ENCODE results near the gene PLXND1.

Gene PLXND1

GRCh38 chr3:129583289-129583688 lies 23.2 kb downstream of the PLXND1 start:
- Histone ChIP-seq H3K9me3 (ENCODE audit: control insufficient read depth, low read length) (no peaks in the 10 kb centered on the region), H3K36me3 (ENCODE audit: control insufficient read depth, insufficient read depth, low read length) (no peaks in the 10 kb centered on the region), H3K9ac (ENCODE audit: low read length) (no peak overlapping the region), H3K4me3 (ENCODE audit: low read length) (no peak overlapping the region), H3K27me3 (ENCODE audit: control insufficient read depth, insufficient read depth, low read length) (no peaks in the 10 kb centered on the region), H3K4me1 (ENCODE audit: control insufficient read depth, insufficient read depth, low read length) (peaks cover 6% of the 10 kb centered on the region)

GRCh38 chr3:129582799-129583198 lies 23.7 kb downstream of the PLXND1 start:
- Histone ChIP-seq H3K27me3 (ENCODE audit: control insufficient read depth, insufficient read depth, low read length) (no peaks in the 10 kb centered on the region), H3K9me3 (ENCODE audit: control insufficient read depth, low read length) (no peaks in the 10 kb centered on the region), H3K4me1 (ENCODE audit: control insufficient read depth, insufficient read depth, low read length) (peaks cover 9% of the 10 kb centered on the region), H3K36me3 (ENCODE audit: control insufficient read depth, insufficient read depth, low read length) (no peaks in the 10 kb centered on the region), H3K9ac (ENCODE audit: low read length) (no peak overlapping the region), H3K4me3 (ENCODE audit: low read length) (no peak overlapping the region)

- Histone ChIP-seq H3K36me3 (ENCODE audit: control insufficient read depth, insufficient read depth, low read length) (no peaks in the 10 kb centered on the region), H3K27me3 (ENCODE audit: control insufficient read depth, insufficient read depth, low read length) (no peaks in the 10 kb centered on the region), H3K4me3 (ENCODE audit: low read length) (no peak overlapping the region), H3K9ac (ENCODE audit: low read length) (no peak overlapping the region), H3K4me1 (ENCODE audit: control insufficient read depth, insufficient read depth, low read length) (peaks cover 18% of the 10 kb centered on the region), H3K9me3 (ENCODE audit: control insufficient read depth, low read length) (no peaks in the 10 kb centered on the region)
Measured at GRCh38 chr3:129581623-129582022, 24.9 kb downstream of the PLXND1 start.

GRCh38 chr3:129579991-129580390 lies 26.5 kb downstream of the PLXND1 start:
- no peak overlapping the region for H3K4me3 ChIP-seq (ENCODE audit: low read length)
- no peaks in the 10 kb centered on the region for H3K27me3 ChIP-seq (ENCODE audit: control insufficient read depth, insufficient read depth, low read length)
- H3K9me3 ChIP-seq (ENCODE audit: control insufficient read depth, low read length), result no peaks in the 10 kb centered on the region
- H3K4me1 ChIP-seq (ENCODE audit: control insufficient read depth, insufficient read depth, low read length), result peaks cover 26% of the 10 kb centered on the region
- H3K36me3 ChIP-seq (ENCODE audit: control insufficient read depth, insufficient read depth, low read length), result no peaks in the 10 kb centered on the region
- no peak overlapping the region for H3K9ac ChIP-seq (ENCODE audit: low read length)

GRCh38 chr3:129577925-129578786 lies 28.3 kb downstream of the PLXND1 start:
- H3K9ac ChIP-seq (ENCODE audit: low read length), result no peak overlapping the region
- H3K36me3 ChIP-seq (ENCODE audit: control insufficient read depth, insufficient read depth, low read length), result no peaks in the 10 kb centered on the region
- H3K4me3 ChIP-seq (ENCODE audit: low read length), result no peak overlapping the region
- no peaks in the 10 kb centered on the region for H3K9me3 ChIP-seq (ENCODE audit: control insufficient read depth, low read length)
- peaks cover 26% of the 10 kb centered on the region for H3K4me1 ChIP-seq (ENCODE audit: control insufficient read depth, insufficient read depth, low read length)
- H3K27me3 ChIP-seq (ENCODE audit: control insufficient read depth, insufficient read depth, low read length), result no peaks in the 10 kb centered on the region

GRCh38 chr3:129577366-129577765 lies 29.1 kb downstream of the PLXND1 start:
- H3K36me3 ChIP-seq (ENCODE audit: control insufficient read depth, insufficient read depth, low read length), result no peaks in the 10 kb centered on the region
- peaks cover 26% of the 10 kb centered on the region for H3K4me1 ChIP-seq (ENCODE audit: control insufficient read depth, insufficient read depth, low read length)
- no peak overlapping the region for H3K9ac ChIP-seq (ENCODE audit: low read length)
- no peak overlapping the region for H3K4me3 ChIP-seq (ENCODE audit: low read length)
- no peaks in the 10 kb centered on the region for H3K27me3 ChIP-seq (ENCODE audit: control insufficient read depth, insufficient read depth, low read length)
- H3K9me3 ChIP-seq (ENCODE audit: control insufficient read depth, low read length), result no peaks in the 10 kb centered on the region

GRCh38 chr3:129576514-129577352 lies 29.7 kb downstream of the PLXND1 start:
- no peaks in the 10 kb centered on the region for H3K36me3 ChIP-seq (ENCODE audit: control insufficient read depth, insufficient read depth, low read length)
- H3K9ac ChIP-seq (ENCODE audit: low read length), result peak overlapping the region; percentile 34
- H3K27me3 ChIP-seq (ENCODE audit: control insufficient read depth, insufficient read depth, low read length), result no peaks in the 10 kb centered on the region
- no peak overlapping the region for H3K4me3 ChIP-seq (ENCODE audit: low read length)
- peaks cover 26% of the 10 kb centered on the region for H3K4me1 ChIP-seq (ENCODE audit: control insufficient read depth, insufficient read depth, low read length)
- no peaks in the 10 kb centered on the region for H3K9me3 ChIP-seq (ENCODE audit: control insufficient read depth, low read length)

- peaks cover 26% of the 10 kb centered on the region for H3K4me1 ChIP-seq (ENCODE audit: control insufficient read depth, insufficient read depth, low read length)
- no peaks in the 10 kb centered on the region for H3K27me3 ChIP-seq (ENCODE audit: control insufficient read depth, insufficient read depth, low read length)
- H3K9ac ChIP-seq (ENCODE audit: low read length), result no peak overlapping the region
- no peaks in the 10 kb centered on the region for H3K36me3 ChIP-seq (ENCODE audit: control insufficient read depth, insufficient read depth, low read length)
- no peaks in the 10 kb centered on the region for H3K9me3 ChIP-seq (ENCODE audit: control insufficient read depth, low read length)
- no peak overlapping the region for H3K4me3 ChIP-seq (ENCODE audit: low read length)
Measured at GRCh38 chr3:129575997-129576384, 30.5 kb downstream of the PLXND1 start.

GRCh38 chr3:129575233-129575996 lies 31.1 kb downstream of the PLXND1 start:
- H3K4me1 ChIP-seq (ENCODE audit: control insufficient read depth, insufficient read depth, low read length), result peaks cover 26% of the 10 kb centered on the region
- H3K9ac ChIP-seq (ENCODE audit: low read length), result no peak overlapping the region
- no peaks in the 10 kb centered on the region for H3K27me3 ChIP-seq (ENCODE audit: control insufficient read depth, insufficient read depth, low read length)
- H3K4me3 ChIP-seq (ENCODE audit: low read length), result no peak overlapping the region
- H3K36me3 ChIP-seq (ENCODE audit: control insufficient read depth, insufficient read depth, low read length), result no peaks in the 10 kb centered on the region
- no peaks in the 10 kb centered on the region for H3K9me3 ChIP-seq (ENCODE audit: control insufficient read depth, low read length)

- Histone ChIP-seq H3K4me1 (ENCODE audit: control insufficient read depth, insufficient read depth, low read length) (peaks cover 26% of the 10 kb centered on the region), H3K36me3 (ENCODE audit: control insufficient read depth, insufficient read depth, low read length) (peaks cover 5% of the 10 kb centered on the region), H3K9ac (ENCODE audit: low read length) (no peak overlapping the region), H3K4me3 (ENCODE audit: low read length) (no peak overlapping the region), H3K27me3 (ENCODE audit: control insufficient read depth, insufficient read depth, low read length) (no peaks in the 10 kb centered on the region), H3K9me3 (ENCODE audit: control insufficient read depth, low read length) (no peaks in the 10 kb centered on the region)
Measured at GRCh38 chr3:129574206-129574605, 32.3 kb downstream of the PLXND1 start.

- no peaks in the 10 kb centered on the region for H3K27me3 ChIP-seq (ENCODE audit: control insufficient read depth, insufficient read depth, low read length)
- no peak overlapping the region for H3K9ac ChIP-seq (ENCODE audit: low read length)
- no peaks in the 10 kb centered on the region for H3K9me3 ChIP-seq (ENCODE audit: control insufficient read depth, low read length)
- no peak overlapping the region for H3K4me3 ChIP-seq (ENCODE audit: low read length)
- H3K4me1 ChIP-seq (ENCODE audit: control insufficient read depth, insufficient read depth, low read length), result peaks cover 23% of the 10 kb centered on the region
- peaks cover 5% of the 10 kb centered on the region for H3K36me3 ChIP-seq (ENCODE audit: control insufficient read depth, insufficient read depth, low read length)
Measured at GRCh38 chr3:129573493-129573892, 33.0 kb downstream of the PLXND1 start.

Measured in mucosa of stomach (tissue), 1 donor.